ENCODE results near the gene BCL10. TPM values are rescaled to one million over a fixed set of nuclear protein-coding genes. Genes with fewer than 3 reads are reported as not detected.

Gene BCL10
- polyA plus RNA-seq, 1 of the 3 experiments (the other 2 are of a cell fraction) = 5.8 TPM

Small RNAs within 50 kb of the gene (small RNA-seq; reads per million reads assigned to genes)
- 0 reads per million in 7 experiments for gene RF00019

Other genes with a start within 250 kb of the BCL10 start
- not detected in 2 replicates for gene MCOLN3, start 228.1 kb downstream of the BCL10 start, polyA plus RNA-seq (2012; rRNA removed)
- gene SYDE2, start 75.6 kb downstream of the BCL10 start, polyA plus RNA-seq (2012; rRNA removed) = not detected in 2 replicates
- gene C1orf52, start 17.0 kb downstream of the BCL10 start, polyA plus RNA-seq (2012; rRNA removed) = 23.4 and 24.3 TPM in 2 replicates
- 64.3 and 80.2 TPM in 2 replicates for gene DDAH1, start 188.5 kb upstream of the BCL10 start, polyA plus RNA-seq (2012; rRNA removed)

Data from SK-N-SH (cell line).